C4-2B (cell line): Measurements from ENCODE around the gene SLC40A1.

ENCODE experiments used
- H3K27ac ChIP-seq: fragments of 450-650 bp; 2 replicates; pipeline ENCODE4 v1.5.1; 2017
- CTCF ChIP-seq: fragments of 450-650 bp; conservative IDR thresholded peaks from 2 replicates; pipeline ENCODE4 v1.5.1; 2017; ENCODE audit warnings: mild to moderate bottlenecking
- ZFX ChIP-seq: fragments of 450-650 bp; IDR thresholded peaks from 2 replicates; pipeline ENCODE4 v1.6.1; 2017

The SLC40A1 gene

GRCh38 chr2:189561371-189562038 lies 19.1 kb downstream of the SLC40A1 start:
- TF ChIP-seq CTCF (no peak), ZFX (no peak)
- H3K27ac ChIP-seq = no peak overlapping the region

GRCh38 chr2:189560273-189560586 lies 20.4 kb downstream of the SLC40A1 start:
- H3K27ac ChIP-seq = no peak overlapping the region
- TF ChIP-seq ZFX (no peak), CTCF (no peak)

GRCh38 chr2:189559579-189560272 lies 20.9 kb downstream of the SLC40A1 start:
- H3K27ac ChIP-seq = no peak overlapping the region
- TF ChIP-seq ZFX = no peak
- TF ChIP-seq CTCF = no peak

- TF ChIP-seq ZFX (no peak), CTCF (no peak)
- H3K27ac ChIP-seq = no peak overlapping the region
Measured at GRCh38 chr2:189558516-189559272, 21.9 kb downstream of the SLC40A1 start.

- no peak overlapping the region for H3K27ac ChIP-seq
- TF ChIP-seq ZFX (no peak), CTCF (no peak)
Measured at GRCh38 chr2:189557373-189557772, 23.2 kb downstream of the SLC40A1 start.

- H3K27ac ChIP-seq = peak overlapping the region; percentile 39
- TF ChIP-seq ZFX (no peak), CTCF (no peak)
Measured at GRCh38 chr2:189556526-189556925, 24.1 kb downstream of the SLC40A1 start.

- H3K27ac ChIP-seq = no peak overlapping the region
- no peak for TF ChIP-seq CTCF
- no peak for TF ChIP-seq ZFX
Measured at GRCh38 chr2:189555232-189555631, 25.4 kb downstream of the SLC40A1 start.
